ENCODE data around the gene CTDSPL.

- TF ChIP-seq POLR2A (IDR thresholded peaks at IDR 0.05; ENCODE audit: borderline replicate concordance, extremely low read depth, insufficient read depth, insufficient read length) (no peak), ELF1 (IDR thresholded peaks at IDR 0.05; ENCODE audit: borderline replicate concordance, low read depth) (no peak), EZH2 (IDR thresholded peaks at IDR 0.05) (no peak)
Measured at GRCh38 chr3:37961622-37962431, 100.1 kb downstream of the CTDSPL start.

Data from HCT116 (cell line).